ENCODE data around the gene SLX4IP.
"Not testable (repeated sequence)": the region's sequence is repeated elsewhere in the genome, so short reads cannot be mapped to it uniquely, and the experiment has no call there.

The SLX4IP gene

GRCh38 chr20:10611357-10611756 lies 176.3 kb downstream of the SLX4IP start:
- no peak for DNase-seq

GRCh38 chr20:10613426-10613825 lies 178.3 kb downstream of the SLX4IP start:
- not testable (repeated sequence) for DNase-seq

- no peak for DNase-seq
Observed at GRCh38 chr20:10613911-10614310, 178.8 kb downstream of the SLX4IP start.

GRCh38 chr20:10616212-10616611 lies 181.1 kb downstream of the SLX4IP start:
- DNase-seq, result no peak

GRCh38 chr20:10617549-10618133 lies 182.5 kb downstream of the SLX4IP start:
- DNase-seq, result not testable (repeated sequence)

GRCh38 chr20:10618611-10619245 lies 183.6 kb downstream of the SLX4IP start:
- DNase-seq, result no peak

GRCh38 chr20:10619427-10619826 lies 184.3 kb downstream of the SLX4IP start:
- no peak for DNase-seq

- no peak for DNase-seq
Observed at GRCh38 chr20:10621149-10621548, 186.0 kb downstream of the SLX4IP start.

- DNase-seq, result no peak
Observed at GRCh38 chr20:10622657-10623418, 187.7 kb downstream of the SLX4IP start.

GRCh38 chr20:10625641-10626040 lies 190.5 kb downstream of the SLX4IP start:
- no peak for DNase-seq

- DNase-seq, result no peak
Observed at GRCh38 chr20:10626896-10627295, 191.8 kb downstream of the SLX4IP start.

- no peak for DNase-seq
Observed at GRCh38 chr20:10629946-10630650, 195.0 kb downstream of the SLX4IP start.

- DNase-seq, result no peak
Observed at GRCh38 chr20:10631126-10631525, 196.0 kb downstream of the SLX4IP start.

- DNase-seq, result no peak
Observed at GRCh38 chr20:10632721-10633509, 197.8 kb downstream of the SLX4IP start.

- DNase-seq, result no peak
Observed at GRCh38 chr20:10633718-10634117, 198.6 kb downstream of the SLX4IP start.

- DNase-seq, result no peak
Observed at GRCh38 chr20:10634211-10634610, 199.1 kb downstream of the SLX4IP start.

GRCh38 chr20:10634683-10635411 lies 199.7 kb downstream of the SLX4IP start:
- no peak for DNase-seq

- DNase-seq, result no peak
Observed at GRCh38 chr20:10635476-10636208, 200.5 kb downstream of the SLX4IP start.

- DNase-seq, result no peak
Observed at GRCh38 chr20:10636326-10636818, 201.3 kb downstream of the SLX4IP start.

- DNase-seq, result no peak
Observed at GRCh38 chr20:10637031-10637559, 202.0 kb downstream of the SLX4IP start.

- no peak for DNase-seq
Observed at GRCh38 chr20:10637563-10637962, 202.5 kb downstream of the SLX4IP start.
